HG03095 (cell line): Measurements from ENCODE around the gene WDR86.

Source experiments
- ATAC-seq: cut with Tn5 transposase; IDR thresholded peaks from one replicate; pipeline ENCODE4 v1.9.1; 2021; ENCODE audit warnings: moderate library complexity; ENCODE audit not compliant: unreplicated experiment

WDR86 gene

GRCh38 chr7:151406886-151407583, 2.8 kb downstream of the WDR86 start:
- ATAC-seq: no peak

GRCh38 chr7:151406051-151406875, 3.6 kb downstream of the WDR86 start:
- no peak for ATAC-seq

- no peak for ATAC-seq
Observed at GRCh38 chr7:151405588-151405987, 4.2 kb downstream of the WDR86 start.

GRCh38 chr7:151405056-151405455, 4.8 kb downstream of the WDR86 start:
- no peak for ATAC-seq

- ATAC-seq: no peak
Observed at GRCh38 chr7:151404216-151405011, 5.4 kb downstream of the WDR86 start.

- ATAC-seq: no peak
Observed at GRCh38 chr7:151403764-151404163, 6.1 kb downstream of the WDR86 start.

- no peak for ATAC-seq
Observed at GRCh38 chr7:151402029-151402835, 7.6 kb downstream of the WDR86 start.

GRCh38 chr7:151400626-151401315, 9.1 kb downstream of the WDR86 start:
- peak; percentile 80 for ATAC-seq

- ATAC-seq: no peak
Observed at GRCh38 chr7:151399906-151400305, 9.9 kb downstream of the WDR86 start.

- ATAC-seq: no peak
Observed at GRCh38 chr7:151399305-151399601, 10.6 kb downstream of the WDR86 start.

GRCh38 chr7:151398446-151399304, 11.2 kb downstream of the WDR86 start:
- ATAC-seq: no peak

GRCh38 chr7:151397026-151397425, 12.8 kb downstream of the WDR86 start:
- no peak for ATAC-seq

GRCh38 chr7:151396328-151396970, 13.4 kb downstream of the WDR86 start:
- ATAC-seq: no peak

GRCh38 chr7:151395036-151395367, 14.8 kb downstream of the WDR86 start:
- no peak for ATAC-seq

- ATAC-seq: no peak
Observed at GRCh38 chr7:151394076-151395035, 15.5 kb downstream of the WDR86 start.

GRCh38 chr7:151393031-151393977, 16.5 kb downstream of the WDR86 start:
- no peak for ATAC-seq

- no peak for ATAC-seq
Observed at GRCh38 chr7:151392426-151392825, 17.4 kb downstream of the WDR86 start.
